HG03378 (cell line): ENCODE data around the gene LGSN.
"Not testable (repeated sequence)": the region's sequence is repeated elsewhere in the genome, so short reads cannot be mapped to it uniquely, and the experiment has no call there.

Source experiments
- ATAC-seq: cut with Tn5 transposase; IDR thresholded peaks from one replicate; pipeline ENCODE4 v1.9.1; 2021; ENCODE audit warnings: mild to moderate bottlenecking, moderate library complexity; ENCODE audit not compliant: unreplicated experiment

LGSN gene

GRCh38 chr6:63246581-63246980 is 73.2 kb downstream of the LGSN start:
- ATAC-seq = no peak

GRCh38 chr6:63245909-63246308 is 73.9 kb downstream of the LGSN start:
- peak; percentile 60 for ATAC-seq

- ATAC-seq = no peak
Observed at GRCh38 chr6:63245420-63245819, 74.4 kb downstream of the LGSN start.

- ATAC-seq = no peak
Observed at GRCh38 chr6:63236398-63236817, 83.4 kb downstream of the LGSN start.

GRCh38 chr6:63230511-63230910 is 89.3 kb downstream of the LGSN start:
- not testable (repeated sequence) for ATAC-seq

- ATAC-seq = not testable (repeated sequence)
Observed at GRCh38 chr6:63230027-63230426, 89.8 kb downstream of the LGSN start.

GRCh38 chr6:63227928-63228894 is 91.6 kb downstream of the LGSN start:
- not testable (repeated sequence) for ATAC-seq

- ATAC-seq = not testable (repeated sequence)
Observed at GRCh38 chr6:63225987-63226386, 93.8 kb downstream of the LGSN start.
